Measurements from ENCODE around the gene CDH3. TPM values are rescaled to one million over a fixed set of nuclear protein-coding genes. Genes with fewer than 3 reads are reported as not detected.

The CDH3 gene
- total RNA-seq, 4 donors from 2014 or later: 1.1 to 5.0 (median 3.2) TPM

- DNase-seq: no peak
- no peak for TF ChIP-seq POLR2A (IDR thresholded peaks at IDR 0.05)
- no peak for TF ChIP-seq CTCF (IDR thresholded peaks at IDR 0.05)
Measured at GRCh38 chr16:68728523-68728922, 83.4 kb downstream of the CDH3 start.

GRCh38 chr16:68731637-68732036 lies 86.5 kb downstream of the CDH3 start:
- H3K27me3 ChIP-seq: no peaks in the 10 kb centered on the region
- no peak overlapping the region for H3K4me3 ChIP-seq (replicated peaks in 1 of 3)
- TF ChIP-seq CTCF (IDR thresholded peaks at IDR 0.05): no peak
- TF ChIP-seq POLR2A (IDR thresholded peaks at IDR 0.05): no peak
- no peaks in the 10 kb centered on the region for H3K36me3 ChIP-seq
- intact Hi-C loops (cut with DNase I): no loop called here
- WGBS, 2 donors: 43 to 51% methylated on average over 3 of the region's 3 CpGs
- DNase-seq: no peak
- H3K4me1 ChIP-seq: peaks cover under 1 to 13% of the 10 kb centered on the region in 2 donors
- H3K9me3 ChIP-seq: no peaks in the 10 kb centered on the region
- no peak overlapping the region for H3K27ac ChIP-seq

More at GRCh38 chr16:68728523-68728922, 83.4 kb downstream of the CDH3 start:
- no peak overlapping the region for H3K4me3 ChIP-seq (replicated peaks in 1 of 3)
- no peaks in the 10 kb centered on the region for H3K36me3 ChIP-seq
- no peak overlapping the region for H3K27ac ChIP-seq
- peaks cover 0 to 13% of the 10 kb centered on the region in 2 donors for H3K4me1 ChIP-seq
- intact Hi-C loops (cut with DNase I): no loop called here
- H3K27me3 ChIP-seq: no peaks in the 10 kb centered on the region
- H3K9me3 ChIP-seq: no peaks in the 10 kb centered on the region
- WGBS, 2 donors: 83 to 86% methylated on average over 4 of the region's 4 CpGs

DNA sequence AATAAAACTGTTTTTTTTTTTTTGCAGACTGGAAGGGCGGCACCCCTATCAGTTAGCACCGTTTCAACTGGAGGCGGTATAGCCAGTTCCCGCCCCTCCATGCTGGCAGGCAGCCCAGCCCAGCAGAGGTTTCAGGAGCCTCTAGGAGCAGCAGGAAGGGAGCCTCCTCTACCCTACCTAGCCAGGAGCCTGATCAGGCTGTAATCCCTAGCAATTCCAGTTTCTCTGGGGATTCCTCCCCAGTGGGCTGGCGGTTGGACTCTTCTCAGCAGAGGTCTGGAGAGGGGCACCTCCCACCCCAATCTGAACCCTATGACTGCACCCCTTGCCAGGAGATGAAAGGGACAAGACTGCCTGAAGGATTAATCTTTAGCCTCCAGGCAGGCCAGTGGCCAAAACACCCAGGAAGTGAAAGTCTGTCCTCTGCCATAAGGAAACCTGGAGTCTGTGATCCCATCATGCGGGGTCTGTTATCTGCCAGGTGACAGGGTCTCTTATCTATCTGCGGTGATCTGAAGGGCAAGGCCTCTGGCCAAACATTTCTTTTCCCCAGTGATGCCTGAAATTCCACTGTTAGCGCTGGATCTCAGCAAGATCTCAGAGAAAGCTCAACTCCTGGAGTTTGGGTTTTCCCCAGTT lies 87.1 kb downstream of the CDH3 start:
- Histone ChIP-seq H3K4me3 (replicated peaks in 1 of 3) (no peak overlapping the region), H3K27me3 (no peaks in the 10 kb centered on the region), H3K9me3 (no peaks in the 10 kb centered on the region), H3K27ac (peak overlapping the region; percentile 3 to 44 (median 33)), H3K4me1 (peaks cover 3 to 17% of the 10 kb centered on the region in 2 donors), H3K36me3 (no peaks in the 10 kb centered on the region)
- TF ChIP-seq CTCF (IDR thresholded peaks at IDR 0.05) (no peak), POLR2A (IDR thresholded peaks at IDR 0.05) (no peak)
- intact Hi-C loops (cut with DNase I): no loop called here
- 23 to 26% methylated on average over 8 of the region's 8 CpGs for WGBS, 2 donors
- DNase-seq: peak; percentile 78 to 84

DNA sequence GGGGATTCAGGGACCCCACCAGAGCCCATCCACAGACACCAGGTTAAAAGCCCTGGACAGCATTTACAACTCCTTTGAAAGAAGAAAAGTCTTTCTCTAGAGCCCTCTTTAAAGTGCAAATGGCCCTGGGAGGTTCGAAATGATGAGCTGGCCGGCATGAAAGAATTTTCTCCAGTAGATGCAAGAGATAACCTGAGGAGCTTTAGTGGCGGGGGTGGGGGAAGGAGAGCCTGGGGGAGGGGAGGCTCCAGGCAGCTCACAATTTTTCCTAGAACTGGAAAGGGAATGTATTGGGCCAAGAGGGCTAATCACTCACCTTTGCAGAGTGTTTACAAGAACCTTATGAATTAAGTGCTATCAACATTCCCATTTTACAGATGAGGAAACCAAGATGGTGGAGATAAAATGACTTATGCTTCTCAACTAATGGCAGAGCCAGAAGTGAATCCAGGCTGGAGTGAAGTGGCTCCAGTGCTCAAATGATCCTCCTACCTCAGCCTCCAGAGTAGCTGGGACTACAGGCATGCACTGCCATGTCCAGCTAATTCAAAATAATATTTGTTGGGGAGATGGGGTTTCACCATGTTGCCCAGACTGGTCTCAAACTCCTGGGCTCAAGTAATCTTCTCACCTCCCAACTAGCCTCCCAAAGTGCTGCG lies 87.8 kb downstream of the CDH3 start:
- H3K4me1 ChIP-seq: peaks cover 3 to 21% of the 10 kb centered on the region in 2 donors
- H3K27ac ChIP-seq: peak overlapping the region; percentile 3 to 44 (median 33)
- no peaks in the 10 kb centered on the region for H3K36me3 ChIP-seq
- no peak overlapping the region for H3K4me3 ChIP-seq (replicated peaks in 1 of 3)
- intact Hi-C loops (cut with DNase I): no loop called here
- TF ChIP-seq CTCF (IDR thresholded peaks at IDR 0.05) (no peak), POLR2A (IDR thresholded peaks at IDR 0.05) (no peak)
- 51 to 53% methylated on average over 4 of the region's 4 CpGs for WGBS, 2 donors
- DNase-seq: no peak
- no peaks in the 10 kb centered on the region for H3K9me3 ChIP-seq
- H3K27me3 ChIP-seq: no peaks in the 10 kb centered on the region

DNA sequence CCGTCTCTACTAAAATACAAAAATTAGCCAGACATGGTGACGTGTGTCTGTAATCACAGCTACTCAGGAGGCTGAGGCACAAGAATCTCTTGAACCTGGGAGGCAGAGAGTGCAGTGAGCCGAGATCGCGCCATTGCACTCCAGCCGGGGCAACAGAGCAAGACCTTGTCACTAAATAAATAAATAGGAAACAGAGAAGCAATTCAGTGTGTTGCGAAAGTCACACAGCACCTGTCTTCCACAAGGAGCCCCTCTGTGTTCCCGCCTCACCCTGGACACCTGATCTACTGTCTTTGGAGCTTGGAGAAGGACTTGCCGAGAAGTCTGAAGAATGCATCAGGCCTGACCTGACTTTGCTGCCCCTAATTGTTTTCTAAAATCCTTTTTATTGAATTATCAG lies 88.5 kb downstream of the CDH3 start:
- no peaks in the 10 kb centered on the region for H3K27me3 ChIP-seq
- peaks cover 3 to 21% of the 10 kb centered on the region in 2 donors for H3K4me1 ChIP-seq
- intact Hi-C loops (cut with DNase I): no loop called here
- H3K9me3 ChIP-seq: no peaks in the 10 kb centered on the region
- no peaks in the 10 kb centered on the region for H3K36me3 ChIP-seq
- DNase-seq: no peak
- no peak overlapping the region for H3K27ac ChIP-seq
- 71 to 94% methylated on average over 9 of the region's 9 CpGs for WGBS, 2 donors
- H3K4me3 ChIP-seq (replicated peaks in 1 of 3): no peak overlapping the region
- TF ChIP-seq CTCF (IDR thresholded peaks at IDR 0.05) (no peak), POLR2A (IDR thresholded peaks at IDR 0.05) (no peak)
